Measurements from ENCODE around the gene CTXND1. TPM values are rescaled to one million over a fixed set of nuclear protein-coding genes. Genes with fewer than 3 reads are reported as not detected.

CTXND1 gene
- total RNA-seq, 1 experiment from 2014 or later, result not detected

- intact Hi-C loops (cut with micrococcal nuclease), result no loop called here
- Histone ChIP-seq H4K20me1 (ENCODE audit: low read length) (no peaks in the 10 kb centered on the region), H3K9me2 (replicated peaks; ENCODE audit: low read length) (no peaks in the 10 kb centered on the region), H3K4me3 (ENCODE audit: low read length) (no peak overlapping the region), H3K79me2 (ENCODE audit: low read length) (no peaks in the 10 kb centered on the region), H3K36me3 (ENCODE audit: low read depth, low read length) (no peaks in the 10 kb centered on the region), H3K27me3 (ENCODE audit: low read length) (peaks cover 61% of the 10 kb centered on the region), H3K27ac (ENCODE audit: low read length) (no peak overlapping the region), H3K4me2 (ENCODE audit: low read length) (no peak overlapping the region), H3K9me3 (ENCODE audit: low read length) (no peaks in the 10 kb centered on the region), H2AFZ (ENCODE audit: low read length) (no peak overlapping the region), H3K4me1 (ENCODE audit: insufficient read depth, low read length) (no peaks in the 10 kb centered on the region), H3K9ac (ENCODE audit: low read length) (no peak overlapping the region), H3F3A (ENCODE audit: low read length, unreplicated experiment) (no peaks in the 10 kb centered on the region)
- ATAC-seq, result no peak
- no TSS peak for BruUV-seq (replicated peaks)
- DNase-seq, result no peak
- ChIA-PET POLR2A (ENCODE audit: unreplicated experiment) (no interaction called here), CTCF (no interaction called here)
- no peak for TF ChIP-seq EZH2 (IDR thresholded peaks at IDR 0.05; ENCODE audit: low read length, unreplicated experiment)
- TF ChIP-seq CTCF (conservative IDR thresholded peaks at IDR 0.05; ENCODE audit: low read depth, low read length), result no peak
These were observed 14.7 kb upstream of the CTXND1 start for GRCh38 chr15:80266745-80267144.

GRCh38 chr15:80266113-80266512 lies 14.1 kb upstream of the CTXND1 start:
- ATAC-seq (no peak), DNase-seq (no peak)
- Histone ChIP-seq H3K9ac (ENCODE audit: low read length) (no peak overlapping the region), H4K20me1 (ENCODE audit: low read length) (no peaks in the 10 kb centered on the region), H3K4me3 (ENCODE audit: low read length) (no peak overlapping the region), H3K9me3 (ENCODE audit: low read length) (no peaks in the 10 kb centered on the region), H3F3A (ENCODE audit: low read length, unreplicated experiment) (no peaks in the 10 kb centered on the region), H3K9me2 (replicated peaks; ENCODE audit: low read length) (no peaks in the 10 kb centered on the region), H3K79me2 (ENCODE audit: low read length) (no peaks in the 10 kb centered on the region), H2AFZ (ENCODE audit: low read length) (no peak overlapping the region), H3K4me1 (ENCODE audit: insufficient read depth, low read length) (no peaks in the 10 kb centered on the region), H3K4me2 (ENCODE audit: low read length) (no peak overlapping the region), H3K36me3 (ENCODE audit: low read depth, low read length) (no peaks in the 10 kb centered on the region), H3K27ac (ENCODE audit: low read length) (no peak overlapping the region), H3K27me3 (ENCODE audit: low read length) (peaks cover 61% of the 10 kb centered on the region)
- POLR2A ChIA-PET (ENCODE audit: unreplicated experiment), result no interaction called here
- TF ChIP-seq EZH2 (IDR thresholded peaks at IDR 0.05; ENCODE audit: low read length, unreplicated experiment) (no peak), CTCF (conservative IDR thresholded peaks at IDR 0.05; ENCODE audit: low read depth, low read length) (no peak), EZH2phosphoT487 (IDR thresholded peaks at IDR 0.05; ENCODE audit: borderline replicate concordance, low read length) (no peak)
- BruUV-seq (replicated peaks), result no TSS peak
- intact Hi-C loops (cut with micrococcal nuclease), result no loop called here
- CTCF ChIA-PET, result no interaction called here

- no peak overlapping the region for H3K4me3 ChIP-seq (ENCODE audit: low read length)
- H3K36me3 ChIP-seq (ENCODE audit: low read depth, low read length), result no peaks in the 10 kb centered on the region
- TF ChIP-seq EZH2phosphoT487 (IDR thresholded peaks at IDR 0.05; ENCODE audit: borderline replicate concordance, low read length) (no peak), CTCF (conservative IDR thresholded peaks at IDR 0.05; ENCODE audit: low read depth, low read length) (no peak), EZH2 (IDR thresholded peaks at IDR 0.05; ENCODE audit: low read length, unreplicated experiment) (no peak)
- no peaks in the 10 kb centered on the region for H4K20me1 ChIP-seq (ENCODE audit: low read length)
- H3K9me2 ChIP-seq (replicated peaks; ENCODE audit: low read length), result no peaks in the 10 kb centered on the region
- no peak overlapping the region for H3K27ac ChIP-seq (ENCODE audit: low read length)
- no peak for ATAC-seq
- H3K9me3 ChIP-seq (ENCODE audit: low read length), result no peaks in the 10 kb centered on the region
- no peaks in the 10 kb centered on the region for H3F3A ChIP-seq (ENCODE audit: low read length, unreplicated experiment)
- H3K79me2 ChIP-seq (ENCODE audit: low read length), result no peaks in the 10 kb centered on the region
- DNase-seq, result peak; percentile 25
- H3K9ac ChIP-seq (ENCODE audit: low read length), result no peak overlapping the region
- POLR2A ChIA-PET (ENCODE audit: unreplicated experiment), result no interaction called here
- no TSS peak for BruUV-seq (replicated peaks)
- intact Hi-C loops (cut with micrococcal nuclease), result no loop called here
- H2AFZ ChIP-seq (ENCODE audit: low read length), result no peak overlapping the region
- no peak overlapping the region for H3K4me2 ChIP-seq (ENCODE audit: low read length)
- no peaks in the 10 kb centered on the region for H3K4me1 ChIP-seq (ENCODE audit: insufficient read depth, low read length)
- CTCF ChIA-PET, result no interaction called here
- peaks cover 61% of the 10 kb centered on the region for H3K27me3 ChIP-seq (ENCODE audit: low read length)
These were observed 13.0 kb upstream of the CTXND1 start for GRCh38 chr15:80265021-80265420.

All from PC-3 (cell line).